Posterior cingulate gyrus (tissue), 11 donors: ENCODE measurements around the gene CHRDL2.
A peak's percentile ranks its signal among the peaks of the same experiment; 100 is the strongest.

Source experiments
- DNase-seq, 10 donors: peaks; one replicate each; pipeline versions ENCODE4 v3.0.0 to v3.0.0-alpha.2; 2020 to 2021; ENCODE audit warnings: mixed read lengths in 3 of 10
- intact Hi-C: fragments of 100-400 bp; cut with DNase I; formaldehyde crosslinking; loops from one replicate; pipeline ENCODE4 v1.15.1; 2023

CHRDL2 gene

DNA sequence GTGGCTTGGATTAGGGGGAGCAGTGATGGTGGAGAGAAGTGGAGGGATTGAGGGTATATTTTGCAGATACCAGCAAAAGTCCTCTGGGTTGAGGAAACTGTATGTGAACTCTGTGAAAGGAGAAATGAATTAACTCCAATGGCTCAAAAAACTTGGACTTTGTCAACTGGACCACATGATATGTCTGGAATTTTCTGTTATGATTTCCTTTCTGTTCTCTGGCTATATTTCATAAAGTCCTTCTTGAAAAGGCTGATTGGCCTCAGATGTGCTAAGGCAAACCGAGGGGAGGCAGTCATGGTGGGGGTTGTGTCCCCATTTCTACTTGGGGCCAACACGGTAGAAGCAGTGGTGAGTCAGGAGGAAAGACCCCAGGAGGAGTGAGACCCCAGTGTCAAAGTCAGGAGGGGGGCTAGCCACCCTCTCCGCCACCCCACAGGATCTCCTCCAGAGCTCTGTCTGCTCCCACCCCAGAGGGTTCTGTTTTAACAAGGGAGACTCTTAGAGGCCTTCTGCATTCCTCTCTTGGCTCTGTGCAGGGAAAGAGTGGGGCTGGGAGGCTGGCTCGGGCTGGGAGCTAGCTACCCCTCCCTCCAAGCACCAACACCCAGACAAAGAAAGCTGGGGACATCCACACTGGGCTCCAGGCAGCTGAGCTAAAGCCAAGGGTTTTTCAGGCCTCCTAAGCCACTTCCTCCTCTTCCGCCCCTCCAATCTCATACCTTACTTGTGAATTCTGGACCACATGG is 13.8 kb downstream of the CHRDL2 start:
- DNase-seq: no peak
- intact Hi-C loops: no loop called here

DNA sequence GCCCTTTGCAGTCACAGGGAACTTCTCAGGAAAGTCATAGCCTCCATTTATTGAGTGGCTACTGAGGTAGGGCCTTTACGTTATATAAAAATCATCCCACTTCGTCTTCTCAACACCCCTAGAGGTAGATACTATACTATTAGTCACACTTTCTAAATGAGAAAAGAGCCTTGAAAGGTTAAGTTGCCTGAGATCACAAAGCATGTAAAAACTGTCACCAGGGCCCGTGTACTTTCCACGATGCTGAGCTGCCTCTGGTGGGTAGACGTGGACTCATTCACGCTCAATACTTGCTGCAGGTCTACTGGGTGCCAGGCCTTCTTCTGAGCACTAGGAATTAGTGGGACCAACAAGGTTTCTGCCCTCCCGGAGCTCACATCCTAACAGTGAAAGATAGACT is 16.3 kb downstream of the CHRDL2 start:
- intact Hi-C loops: no loop called here
- peak in 1 of 10 donors; percentile 18 for DNase-seq

DNA sequence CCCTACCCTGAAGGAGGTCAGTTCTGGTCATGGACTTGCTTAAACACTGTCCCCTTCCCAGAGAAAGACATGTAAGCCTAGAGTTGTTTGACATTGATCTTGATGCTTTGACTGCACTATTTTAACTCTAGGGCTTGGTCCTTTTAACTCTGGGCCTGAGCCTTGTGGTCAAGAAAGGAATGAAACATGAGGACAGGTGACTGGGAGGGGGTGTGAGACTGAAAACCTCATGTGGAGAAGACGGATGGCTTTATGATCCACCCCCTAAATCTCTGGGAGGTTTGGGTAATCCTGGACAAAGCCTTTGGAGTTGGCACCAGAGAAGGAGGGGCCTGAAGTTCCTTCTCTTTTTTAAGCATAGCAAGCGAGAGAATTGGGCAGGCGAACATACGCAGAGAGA is 17.5 kb downstream of the CHRDL2 start:
- intact Hi-C loops: no loop called here
- DNase-seq: no peak

DNA sequence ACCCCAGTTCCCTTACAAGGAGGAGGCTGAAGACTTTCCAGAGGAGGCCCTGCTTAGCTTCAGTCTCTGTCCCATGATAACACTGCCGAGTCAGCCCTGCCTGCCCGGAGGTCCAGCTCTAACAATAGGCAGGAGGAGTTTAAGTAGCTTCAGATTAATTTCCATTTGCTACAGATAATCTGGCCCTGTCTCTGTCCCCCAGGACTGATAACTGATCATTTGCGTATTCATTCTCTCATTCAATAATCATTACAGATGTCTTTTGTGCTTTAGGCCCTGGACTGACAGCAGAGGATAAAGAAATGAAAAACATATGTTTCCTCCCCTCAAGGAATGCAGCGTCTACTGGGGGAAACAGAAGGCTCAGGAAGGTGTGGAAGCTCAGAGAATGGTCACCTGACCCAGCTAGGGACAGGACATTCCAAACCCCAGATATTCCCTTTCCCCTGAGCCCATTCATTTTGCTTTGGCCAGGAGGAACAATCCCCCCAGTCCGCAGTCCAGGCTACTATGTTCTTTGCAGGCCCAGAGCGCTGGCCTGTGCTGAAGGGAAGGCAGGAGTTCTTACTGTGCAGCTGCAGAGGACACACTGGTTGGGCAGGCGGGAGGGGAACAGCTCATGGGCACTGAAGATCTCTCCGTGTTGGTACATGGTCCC is 20.8 kb downstream of the CHRDL2 start:
- DNase-seq: peak in 1 of 10 donors; percentile 52
- intact Hi-C loops: no loop called here

DNA sequence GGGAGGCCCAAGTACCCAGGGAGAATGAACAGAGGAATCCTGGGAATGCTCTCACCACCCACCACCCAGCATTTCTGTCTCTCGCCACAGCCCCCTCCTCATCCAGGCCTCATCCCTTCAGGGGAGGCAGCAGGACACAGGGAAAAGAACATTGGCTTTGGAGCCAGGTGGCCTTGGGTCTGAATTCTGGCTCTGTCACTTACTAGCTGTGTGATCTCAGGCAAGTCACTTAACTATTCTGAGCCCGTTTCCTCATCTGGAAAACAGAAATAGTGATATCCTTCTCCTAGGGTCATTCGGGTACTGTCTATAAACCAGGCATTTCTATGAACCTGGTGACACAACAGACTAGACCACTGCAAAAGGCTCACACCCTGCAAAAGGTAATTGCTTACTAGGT is 22.1 kb downstream of the CHRDL2 start:
- intact Hi-C loops: no loop called here
- DNase-seq: peak in 1 of 10 donors; percentile 52

DNA sequence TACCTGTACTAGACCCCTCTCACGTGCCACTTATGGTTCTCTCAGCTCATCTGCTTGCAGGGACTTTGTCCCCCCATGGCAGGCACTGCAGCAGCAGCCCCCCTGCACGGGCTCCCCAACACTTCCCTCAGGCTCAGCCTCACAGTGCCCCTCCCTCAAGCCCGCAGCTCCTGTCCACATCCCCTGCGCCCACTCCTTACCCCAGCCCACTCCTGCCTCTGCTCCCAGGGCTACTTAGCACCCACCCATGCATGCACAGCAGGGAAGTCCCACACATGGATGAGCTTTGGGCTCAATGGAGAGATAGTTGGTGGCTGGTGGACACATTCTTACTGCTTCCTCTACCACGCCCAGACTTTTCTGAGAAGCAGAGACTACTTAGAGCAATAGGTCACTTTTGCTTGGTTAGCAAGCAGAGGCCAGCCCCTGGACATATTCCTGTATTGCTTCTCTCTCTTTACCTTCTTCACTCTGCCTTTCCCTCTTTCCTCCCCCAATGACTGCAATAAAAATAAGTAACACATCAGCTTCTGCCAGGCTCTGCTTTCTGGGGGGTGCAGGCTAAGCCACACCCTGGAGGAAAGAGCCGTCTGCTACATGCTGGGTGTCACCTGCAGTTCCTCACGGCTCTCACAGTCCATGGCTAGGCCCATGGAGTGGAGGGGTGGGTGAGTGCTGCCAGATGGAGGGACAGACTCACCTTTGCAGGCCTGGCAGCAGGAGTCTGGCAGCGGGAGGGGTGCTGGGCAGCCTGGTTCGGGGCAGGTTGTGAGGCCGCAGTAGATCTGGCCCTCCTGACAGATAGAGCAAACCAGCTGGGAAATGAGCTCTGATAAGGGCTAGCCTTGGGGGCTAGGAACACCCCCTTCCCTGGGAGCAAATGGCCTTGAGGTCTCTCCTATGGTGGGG is 23.4 kb downstream of the CHRDL2 start:
- intact Hi-C loops: no loop called here
- peak in 1 of 10 donors; percentile 73 for DNase-seq

DNA sequence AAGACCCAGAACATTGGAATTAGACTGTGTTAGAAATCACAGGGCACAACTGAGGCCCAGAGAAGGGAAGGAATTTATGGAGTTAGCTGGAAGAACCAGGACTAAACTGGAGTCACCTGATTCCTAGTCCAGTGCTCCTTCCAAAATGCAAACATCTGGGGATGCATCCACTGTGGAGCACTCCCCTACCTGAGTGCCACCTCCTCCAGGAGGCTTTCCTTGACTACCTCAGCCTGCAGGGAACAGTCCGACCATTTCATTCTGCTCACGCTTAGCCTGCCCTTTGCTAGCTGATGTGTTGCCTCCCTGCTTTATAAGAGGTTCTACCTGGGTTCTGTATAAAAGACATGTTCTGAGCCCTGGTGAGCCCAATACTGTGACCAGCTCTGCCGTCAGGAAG is 24.0 kb downstream of the CHRDL2 start:
- peak in 1 of 10 donors; percentile 2 for DNase-seq
- intact Hi-C loops: no loop called here

DNA sequence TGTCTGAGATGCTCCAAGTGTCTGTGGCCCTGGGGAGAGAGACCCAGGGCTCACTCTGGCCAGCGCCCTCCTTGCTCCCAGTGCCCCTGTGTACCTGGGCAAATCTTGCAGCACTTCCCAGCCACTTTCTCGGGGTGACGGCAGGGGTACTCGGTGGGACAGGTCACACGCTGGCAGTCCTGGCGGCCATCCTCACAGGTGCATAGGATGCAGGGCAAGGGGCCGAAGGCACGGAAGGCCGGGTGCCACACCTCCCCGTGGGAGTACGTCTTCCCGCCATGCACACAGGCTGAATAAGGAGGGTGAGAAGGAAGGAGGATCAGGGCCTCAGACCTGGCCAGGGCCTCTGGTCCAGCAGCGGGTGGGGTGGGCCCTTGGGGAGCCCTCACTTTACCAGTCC is 28.0 kb downstream of the CHRDL2 start:
- peak in 2 of 10 donors; percentile 62 to 80 for DNase-seq
- intact Hi-C loops: no loop called here

DNA sequence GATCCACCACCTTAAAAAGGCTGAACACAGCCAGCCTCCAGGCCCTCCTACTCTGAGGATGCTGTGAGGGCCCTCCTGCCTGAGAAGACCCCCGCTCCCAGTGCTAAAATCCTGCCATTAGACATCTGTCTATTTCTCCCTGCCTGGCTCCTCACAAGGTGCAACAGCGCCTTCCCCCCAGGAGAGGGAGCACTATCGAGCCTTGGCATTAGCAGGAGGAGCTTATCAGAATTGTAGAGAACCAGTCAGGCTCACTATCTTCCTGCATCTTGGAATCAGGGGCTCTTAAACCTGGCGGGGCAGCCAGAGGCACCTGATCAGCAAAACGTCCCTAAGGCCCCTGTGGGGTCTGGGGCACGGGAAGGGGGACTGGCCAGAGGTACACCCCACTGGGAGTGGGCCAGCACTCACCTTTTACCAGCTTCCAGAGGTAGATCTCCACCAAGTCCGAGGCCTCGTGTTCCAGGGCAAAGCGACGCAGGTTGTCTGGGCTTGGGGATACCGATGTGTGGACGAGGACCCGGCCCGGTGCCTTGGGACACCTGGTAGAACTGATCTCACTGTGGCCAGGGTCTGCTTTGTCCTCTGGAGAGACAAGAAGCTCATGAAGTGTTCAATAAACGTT is 28.7 kb downstream of the CHRDL2 start:
- peak in 9 of 10 donors; percentile 36 to 95 (median 67) for DNase-seq
- intact Hi-C loops: loop anchor here (1.0 kb wide), 1 partner anchor 24 kb away; no protein-coding TSS in a partner anchor

DNA sequence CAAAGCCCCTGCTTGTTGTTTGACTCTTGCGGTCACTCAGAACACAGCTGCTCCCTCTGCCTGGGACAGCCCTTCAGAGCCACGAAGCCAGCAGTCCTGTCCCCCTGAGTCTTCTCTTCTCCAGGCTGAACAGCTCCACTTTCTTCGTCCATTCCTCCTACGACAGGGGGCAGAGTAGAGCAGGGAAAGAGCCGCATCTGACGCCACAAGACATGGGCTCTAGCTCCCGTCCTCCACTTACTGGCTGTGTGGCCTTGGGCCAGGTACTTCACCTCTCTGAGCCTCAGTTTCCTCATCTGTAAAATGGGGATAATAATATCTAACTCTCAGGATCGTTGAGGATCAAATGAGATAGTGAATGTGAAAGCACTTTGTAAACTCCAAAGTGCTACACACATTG is 29.9 kb downstream of the CHRDL2 start:
- intact Hi-C loops: no loop called here
- DNase-seq: peak in 1 of 10 donors; percentile 59

DNA sequence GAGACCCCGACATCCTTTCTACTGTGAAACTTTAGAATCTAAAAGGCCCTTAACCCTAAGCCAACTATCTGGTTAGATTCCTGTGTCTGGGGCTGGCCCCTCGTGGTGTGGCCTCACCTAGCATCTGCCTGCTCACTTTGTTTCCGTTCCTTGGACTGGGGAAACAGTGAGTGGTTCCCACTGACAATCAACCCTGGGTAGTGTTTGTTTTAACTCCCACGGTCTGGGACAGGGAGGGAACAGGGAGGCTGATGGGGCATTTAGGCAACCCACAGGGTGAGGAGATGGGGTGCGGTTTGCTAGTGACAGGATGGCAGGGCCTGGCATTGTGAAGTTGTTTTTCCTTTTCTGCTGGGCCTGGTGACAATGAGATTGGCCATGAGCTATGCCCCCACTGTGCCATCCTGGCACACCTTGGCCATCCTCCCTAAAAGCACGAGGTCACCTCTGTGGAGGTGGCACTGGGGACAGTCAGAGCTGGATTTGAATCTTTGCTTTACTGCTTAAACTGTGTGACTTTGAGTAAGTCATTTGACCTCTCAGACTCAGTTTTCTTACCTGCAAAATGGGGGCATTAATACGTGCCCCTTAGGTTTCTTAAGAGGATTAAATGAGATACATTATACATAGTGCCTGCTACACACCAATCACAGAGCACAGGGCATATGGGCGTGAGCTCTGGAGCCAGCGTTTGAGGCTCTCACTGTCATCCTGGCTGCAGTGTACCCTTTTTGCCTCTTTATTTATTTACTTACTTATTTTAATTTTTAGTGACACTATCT is 31.4 kb downstream of the CHRDL2 start:
- peak in 1 of 10 donors; percentile 41 for DNase-seq
- intact Hi-C loops: no loop called here

DNA sequence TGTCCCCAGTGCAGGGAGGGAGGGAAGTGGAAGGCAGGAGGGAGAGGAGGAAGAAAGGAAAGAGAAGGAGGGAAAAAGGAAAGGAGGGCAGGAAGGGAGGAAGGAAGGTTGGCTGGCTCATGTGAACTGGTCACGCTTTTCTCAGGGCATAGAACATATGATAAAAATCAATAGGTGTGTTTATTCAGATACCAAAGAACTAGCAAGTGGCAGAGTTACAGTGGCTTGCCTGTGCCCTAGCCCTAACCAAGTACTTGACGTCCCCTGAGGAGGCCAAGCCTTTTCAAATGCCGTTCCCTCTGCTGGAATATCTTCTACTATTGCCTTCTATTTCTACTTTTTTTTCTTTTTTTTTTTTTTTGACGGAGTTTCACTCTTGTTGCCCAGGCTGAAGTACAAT is 33.5 kb downstream of the CHRDL2 start:
- intact Hi-C loops: no loop called here
- DNase-seq: peak in 1 of 10 donors; percentile 38

DNA sequence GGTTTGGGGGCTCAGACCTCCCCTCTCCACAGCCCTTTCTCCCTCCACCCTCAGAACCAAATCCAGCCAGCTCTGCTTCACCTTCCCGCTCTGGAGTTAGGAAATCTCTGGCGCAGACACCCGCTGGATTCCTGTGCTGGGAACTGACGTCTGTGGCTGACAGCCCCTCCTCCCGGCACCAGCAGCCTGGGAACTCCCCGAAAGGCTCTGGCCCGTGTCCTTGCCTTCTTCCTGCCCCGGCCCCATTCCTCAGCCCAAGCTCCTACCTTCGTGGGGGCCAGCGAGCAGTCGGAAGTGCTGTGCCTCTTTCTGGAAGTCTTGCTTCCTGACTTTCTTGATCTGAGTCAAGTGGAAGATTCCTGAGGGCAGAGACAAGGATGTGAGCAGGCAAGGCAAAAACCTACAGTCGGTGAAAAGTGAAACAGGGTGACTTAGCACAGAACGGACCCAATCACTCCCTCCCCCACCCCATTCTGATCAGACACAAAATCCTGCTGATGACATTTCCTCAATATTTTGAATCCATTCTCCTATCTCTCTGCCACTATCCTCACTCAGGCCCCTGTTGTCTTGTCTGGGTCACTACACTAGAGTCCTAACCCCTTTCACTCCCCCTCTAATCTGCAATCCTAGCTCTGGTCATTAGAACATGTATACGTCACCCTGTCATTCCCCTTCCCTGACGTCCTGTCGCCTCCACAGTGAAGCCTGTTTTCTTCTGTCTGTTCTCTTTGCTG is 34.1 kb downstream of the CHRDL2 start:
- peak in 1 of 10 donors; percentile 46 for DNase-seq
- intact Hi-C loops: no loop called here

DNA sequence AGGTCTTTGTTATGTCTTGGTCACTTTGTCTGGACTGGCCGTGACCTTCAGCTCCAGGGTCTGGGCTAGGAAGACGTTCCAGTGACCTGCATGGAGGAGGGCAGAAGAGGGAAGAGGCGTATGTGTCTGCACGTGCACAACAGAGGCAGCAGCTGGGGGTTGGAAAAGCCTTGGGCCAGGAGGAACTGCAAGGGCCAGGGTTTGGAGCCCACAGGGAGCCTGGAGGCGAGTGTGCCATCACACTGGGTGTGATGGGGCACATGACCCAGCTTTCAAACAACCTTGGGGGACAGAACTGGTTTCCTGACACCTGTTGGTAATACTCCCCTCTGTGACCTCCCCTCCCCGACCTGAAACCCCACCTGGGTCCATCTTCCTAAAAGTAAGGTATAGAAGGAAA is 34.7 kb downstream of the CHRDL2 start:
- peak in 1 of 10 donors; percentile 20 for DNase-seq
- intact Hi-C loops: no loop called here

DNA sequence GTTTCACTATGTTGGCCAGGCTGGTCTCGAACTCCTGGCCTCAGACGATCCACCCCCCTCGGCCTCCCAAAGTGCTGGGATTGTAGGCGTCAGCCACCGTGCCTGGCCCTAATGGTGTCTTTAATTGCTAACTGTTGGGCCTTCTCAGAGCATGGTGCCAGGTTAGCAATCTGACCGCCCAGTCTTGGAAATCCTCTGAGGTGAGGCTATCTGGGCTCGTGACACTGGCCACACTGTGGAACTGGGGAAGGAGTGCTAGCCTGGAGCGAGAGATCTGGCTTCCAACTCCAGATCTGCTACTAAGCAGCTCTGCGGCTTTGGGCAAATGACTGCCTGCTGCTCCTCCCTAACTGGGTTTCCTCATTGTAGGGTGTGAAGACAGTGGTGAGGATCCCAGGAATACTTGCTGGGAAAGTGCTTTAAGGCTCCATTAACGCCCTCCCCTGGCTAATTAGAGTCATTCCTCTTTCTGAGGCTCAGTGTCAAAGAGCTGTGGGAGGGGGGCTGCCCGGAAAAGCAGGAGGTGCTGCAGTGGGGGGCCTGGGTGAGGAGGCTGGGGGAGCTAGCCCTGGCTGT is 35.4 kb downstream of the CHRDL2 start:
- peak in 1 of 10 donors; percentile 54 for DNase-seq
- intact Hi-C loops: no loop called here

DNA sequence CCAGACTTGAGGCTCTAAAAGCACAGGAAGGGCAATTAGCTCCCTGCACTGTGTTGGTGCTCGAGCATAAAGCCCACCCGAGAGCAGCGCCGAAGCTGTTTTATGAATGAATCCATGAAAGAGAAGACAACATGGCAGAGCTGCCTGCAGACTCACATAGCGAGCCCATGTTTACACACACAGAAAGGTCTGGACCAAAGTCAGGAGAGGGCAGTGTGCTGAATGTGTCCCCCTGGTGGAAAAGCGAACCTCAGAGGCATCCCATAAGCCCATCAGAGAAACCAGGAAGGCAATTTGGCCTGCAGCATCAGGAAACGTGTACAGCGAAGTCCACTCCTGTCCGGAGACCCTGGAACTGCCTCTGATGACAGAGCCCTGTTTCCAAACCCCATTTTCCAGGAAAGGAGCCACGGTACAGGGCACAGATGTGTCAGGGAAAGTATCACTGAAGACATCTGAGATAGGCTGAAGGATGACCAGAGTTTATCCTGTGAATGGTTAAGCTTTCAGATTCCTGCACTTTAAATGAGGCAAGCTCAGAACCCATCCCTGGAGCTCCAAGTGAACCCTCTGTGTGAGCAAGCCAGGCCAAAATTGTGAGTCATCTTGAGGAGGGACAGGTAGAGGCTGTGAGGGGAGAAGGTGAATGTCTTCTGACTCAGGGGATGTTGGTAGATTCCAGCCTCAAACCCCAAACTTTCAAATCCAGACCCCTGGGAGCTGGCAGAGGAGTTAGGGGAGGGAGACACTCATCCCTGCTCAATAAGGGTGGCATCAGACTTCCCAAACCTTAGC is 36.9 kb downstream of the CHRDL2 start:
- DNase-seq: peak in 1 of 10 donors; percentile 48
- intact Hi-C loops: no loop called here

DNA sequence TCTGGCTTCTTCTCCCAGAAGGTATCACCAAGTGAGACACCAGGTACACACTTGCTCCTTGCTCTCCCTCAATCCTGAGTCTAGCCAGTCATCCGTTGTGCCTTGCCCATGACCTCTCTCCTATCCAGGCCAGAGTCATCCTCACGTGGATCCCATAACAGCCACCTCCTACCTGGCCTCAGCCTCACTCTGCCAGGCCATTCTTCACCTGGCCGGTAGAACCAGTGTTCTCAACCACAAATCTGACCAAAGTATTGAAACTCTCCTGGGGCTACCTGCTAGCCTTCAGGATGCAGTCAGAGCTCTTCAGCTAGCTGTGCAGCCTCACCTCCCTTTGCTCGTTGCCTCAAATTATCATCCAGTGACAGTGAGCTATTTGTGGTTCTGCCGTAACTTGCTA is 37.7 kb downstream of the CHRDL2 start:
- DNase-seq: peak in 1 of 10 donors; percentile 12
- intact Hi-C loops: no loop called here

DNA sequence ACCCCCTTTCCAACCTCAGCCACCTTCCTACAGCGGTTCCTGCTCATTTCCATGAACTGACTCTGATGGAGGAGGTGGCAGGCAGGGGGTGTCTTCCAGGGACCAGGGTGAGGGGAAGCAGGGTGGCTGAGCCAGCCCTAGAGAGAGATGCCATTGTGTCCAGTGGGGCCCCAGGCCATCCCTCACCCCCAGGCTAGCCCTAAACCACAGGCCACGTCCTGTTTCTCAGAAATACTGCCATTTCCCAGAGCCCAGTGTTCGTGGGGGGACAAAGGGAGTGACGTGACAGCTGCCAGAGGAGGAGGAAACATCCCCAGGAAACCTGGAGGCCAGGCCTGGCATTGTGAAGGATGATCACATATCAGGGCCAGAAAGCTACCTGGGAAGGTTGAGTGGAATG is 39.5 kb downstream of the CHRDL2 start:
- DNase-seq: peak in 2 of 10 donors; percentile 8 to 32
- intact Hi-C loops: no loop called here
